GM12878 (cell line): Measurements from ENCODE around the gene PLEKHF1. TPM values are rescaled to one million over a fixed set of nuclear protein-coding genes. Genes with fewer than 3 reads are reported as not detected.

Experiments
- ATAC-seq: fragments of 200-7000 bp; cut with Tn5 transposase; 3 replicates; pipeline ENCODE4 v1.9.1; 2020; ENCODE audit warnings: mild to moderate bottlenecking, moderate library complexity
- BruUV-seq: library from RNA; stranded (reverse); fragments of 400-500 nt; replicated peaks from 2 replicates; lab custom pipeline; 2021; lab: Mats Ljungman, UMichigan
- CTCF ChIA-PET: fragments of 300-600 bp; sonication (Branson Sonifier 250); formaldehyde crosslinking; extraction: SDS; loops from one replicate; lab custom pipeline; 2021; ENCODE audit warnings: inconsistent platforms; lab: Yijun Ruan, JAX
- POLR2A ChIA-PET: fragments of 350-600 bp; formaldehyde crosslinking; extraction: SDS; loops from one replicate; lab custom pipeline; 2021; ENCODE audit warnings: inconsistent platforms; lab: Charles Lee
- RAD21 ChIA-PET: fragments of 300-600 bp; sonication (Branson Sonifier 250); formaldehyde crosslinking; loops from one replicate; lab custom pipeline; 2023; ENCODE audit warnings: antibody characterized with exemption; ENCODE audit not compliant: unreplicated experiment; lab: Charles Lee
- SMC1A ChIA-PET: fragments of 300-600 bp; sonication (Branson Sonifier 250); formaldehyde crosslinking; loops from one replicate; lab custom pipeline; 2023; ENCODE audit not compliant: unreplicated experiment, uncharacterized antibody; lab: Charles Lee
- DNase-seq: peaks from one replicate; pipeline ENCODE4 v3.0.0-alpha.2; 2011; ENCODE audit warnings: low read depth, low spot score
- FAIRE-seq: peaks from 3 replicates; lab custom pipeline; 2011; peaks lifted over from hg19 to GRCh38; lab: Jason Lieb, UNC
- H2AFZ ChIP-seq: 2 replicates; pipeline ENCODE4 v1.6.0; 2011; ENCODE audit warnings: low read depth, low read length, control low read depth; ENCODE audit not compliant: control insufficient read depth
- H3K27ac ChIP-seq: 2 replicates; pipeline ENCODE4 v1.5.1; 2011; ENCODE audit warnings: control low read depth; ENCODE audit not compliant: control insufficient read depth, insufficient read depth
- H3K27me3 ChIP-seq, 2 experiments: replicated peaks in 1 of 2; 2 replicates each; pipeline versions ENCODE4 v1.6.0 to v1.6.1; 2011; ENCODE audit warnings: low read length in 1 of 2; ENCODE audit not compliant: control insufficient read depth in 2 of 2, insufficient read depth in 2 of 2
- H3K36me3 ChIP-seq, 2 experiments: 2 replicates each; pipeline ENCODE4 v1.5.1; 2011; ENCODE audit warnings: low read length in 1 of 2; ENCODE audit not compliant: control insufficient read depth in 2 of 2, insufficient read depth in 2 of 2
- H3K4me1 ChIP-seq: 2 replicates; pipeline ENCODE4 v1.6.1; 2011; ENCODE audit warnings: mild to moderate bottlenecking, low read length, moderate library complexity, mixed read lengths; ENCODE audit not compliant: control insufficient read depth, insufficient read depth
- H3K4me2 ChIP-seq: 2 replicates; pipeline ENCODE4 v1.6.0; 2011; ENCODE audit warnings: control low read depth; ENCODE audit not compliant: control insufficient read depth, insufficient read depth
- H3K4me3 ChIP-seq: fragments of 200-600 bp; sonication (generic); 2 replicates; pipeline ENCODE4 v1.5.1; 2016
- H3K79me2 ChIP-seq: 2 replicates; pipeline ENCODE4 v1.6.0; 2011; ENCODE audit warnings: low read length; ENCODE audit not compliant: control insufficient read depth, insufficient read depth
- H3K9ac ChIP-seq: 2 replicates; pipeline ENCODE4 v1.8.0; 2011; ENCODE audit warnings: low read length, control low read depth, mixed read lengths; ENCODE audit not compliant: control insufficient read depth, insufficient read depth
- H3K9me3 ChIP-seq: replicated peaks from 3 replicates; pipeline ENCODE4 v1.5.1; 2011; ENCODE audit warnings: mild to moderate bottlenecking, low read length; ENCODE audit not compliant: control insufficient read depth, insufficient read depth
- H4K20me1 ChIP-seq: 2 replicates; pipeline ENCODE4 v1.6.0; 2011; ENCODE audit not compliant: control insufficient read depth, insufficient read depth
- CHD2 ChIP-seq: IDR thresholded peaks from 2 replicates; pipeline ENCODE4 v1.6.1; 2011; ENCODE audit warnings: low read depth, low read length, improper control_type of control experiment, borderline replicate concordance
- CTCF ChIP-seq, 3 experiments: IDR thresholded peaks in 2 of 3; conservative IDR thresholded peaks in 1 of 3; 2 replicates each; pipeline ENCODE4 v1.5.1; 2011; ENCODE audit warnings: low read depth in 3 of 3, low read length in 3 of 3, mild to moderate bottlenecking in 3 of 3, control low read depth in 2 of 3, moderate library complexity in 2 of 3, inconsistent platforms in 1 of 3, mixed read lengths in 1 of 3; ENCODE audit not compliant: control insufficient read depth in 2 of 3, insufficient read depth in 1 of 3; ENCODE audit errors: extremely low read depth in 1 of 3
- DPF2 ChIP-seq: fragments of 450-650 bp; IDR thresholded peaks from 2 replicates; pipeline ENCODE4 v1.6.1; 2017; ENCODE audit warnings: mild to moderate bottlenecking
- GATAD2B ChIP-seq: fragments of 450-650 bp; conservative IDR thresholded peaks from 2 replicates; pipeline ENCODE4 v1.6.1; 2017; ENCODE audit warnings: low read depth, mild to moderate bottlenecking, moderate library complexity
- JUND ChIP-seq: IDR thresholded peaks from 2 replicates; pipeline ENCODE4 v1.6.1; 2012; ENCODE audit warnings: low read depth, mild to moderate bottlenecking, low read length, improper control_type of control experiment, moderate library complexity
- NR2F1 ChIP-seq: fragments of 450-650 bp; conservative IDR thresholded peaks from 2 replicates; pipeline ENCODE4 v1.6.1; 2017; ENCODE audit warnings: mild to moderate bottlenecking
- POU2F2 ChIP-seq: IDR thresholded peaks from 3 replicates; pipeline ENCODE4 v1.6.1; 2011; ENCODE audit warnings: low read depth, mild to moderate bottlenecking, low read length, borderline replicate concordance
- RUNX3 ChIP-seq: IDR thresholded peaks from 2 replicates; pipeline ENCODE4 v1.6.1; 2012; ENCODE audit warnings: low read length, inconsistent platforms
- SMC3 ChIP-seq: IDR thresholded peaks from 2 replicates; pipeline ENCODE4 v1.6.1; 2011; ENCODE audit warnings: low read length, improper control_type of control experiment, borderline replicate concordance
- YY1 ChIP-seq: IDR thresholded peaks from 2 replicates; pipeline ENCODE4 v1.6.1; 2011; ENCODE audit warnings: low read depth, mild to moderate bottlenecking, low read length
- ZBTB11 ChIP-seq: fragments of 450-650 bp; formaldehyde crosslinking; IDR thresholded peaks from 2 replicates; pipeline ENCODE4 v1.5.0; 2022; ENCODE audit warnings: mild to moderate bottlenecking, missing genetic modification characterization
- WGBS: methylation state at CpG from one replicate; pipeline ENCODE4 v1.1.6; 2016; ENCODE audit warnings: low lambda C conversion rate; ENCODE audit not compliant: insufficient replicate concordance, insufficient coverage; ENCODE audit errors: missing lambda C conversion rate; 5-methylcytosine and 5-hydroxymethylcytosine counted together
- in situ Hi-C: fragments of 300-500 bp; cut with MboI; formaldehyde crosslinking; loops from 9 replicates; pipeline ENCODE4 v1.14.3; 2018; ENCODE audit warnings: mixed read lengths
- intact Hi-C: fragments of 100-400 bp; cut with micrococcal nuclease; formaldehyde crosslinking; loops from one replicate; pipeline ENCODE4 v1.14.2; 2022; ENCODE audit not compliant: unreplicated experiment
- polyA plus RNA-seq, 11 experiments: library from polyadenylated mRNA; depleted of rRNA in 4 of 11; unstranded in 6 of 11; stranded (reverse) in 5 of 11; fragments of >200 nt; fragmentation: Nextera tagmentation in 4 of 11; fragmentation: Illumina TruSeq in 1 of 11; extraction: Ambion mirVana in 4 of 11; extraction: Trizol in 1 of 11; gene quantifications; 1 replicate in 1 of 11; 2 replicates in 10 of 11; pipeline versions ENCODE4 v1.2.1 to v1.2.3, GENCODE V29; 2011 to 2016; ENCODE audit warnings: inconsistent platforms in 2 of 11, missing spikeins in 2 of 11, low read depth in 1 of 11
- total RNA-seq, 4 experiments: library from RNA; depleted of rRNA in 3 of 4; stranded (reverse); fragments of >200 nt in 3 of 4; fragmentation: Illumina TruSeq in 1 of 4; extraction: Trizol in 1 of 4; gene quantifications; 2 replicates each; pipeline versions ENCODE4 v1.2.1 to v1.2.3, GENCODE V29; 2013 to 2021

PLEKHF1 gene
- total and polyA plus RNA-seq, 10 of the 15 experiments (the other 5 are each of a cell fraction or from before 2014, with no cell fraction given), result 0.10 to 20.3 (median 15.3) TPM

- BruUV-seq, result no TSS peak
- CTCF ChIA-PET, result interaction anchor here (0.6 to 6.5 kb wide), 7 partner anchors 11 to 59 kb away, joined by 3 to 111 read pairs (median 26); partner anchors contain the start of gene C19orf12
- 67% methylated on average over 13 of the region's 13 CpGs for WGBS
- Histone ChIP-seq H3K36me3 (peaks cover 4 to 5% of the 10 kb centered on the region in 2 experiments), H3K79me2 (peaks cover 79% of the 10 kb centered on the region), H3K4me3 (peak overlapping the region; percentile 92; the same call in 1 of the 2 replicates), H3K27me3 (no peaks in the 10 kb centered on the region), H3K4me2 (peak overlapping the region; percentile 89), H3K27ac (peak overlapping the region; percentile 84), H3K4me1 (peaks cover 68% of the 10 kb centered on the region), H3K9me3 (no peaks in the 10 kb centered on the region), H4K20me1 (no peaks in the 10 kb centered on the region), H2AFZ (no peak overlapping the region), H3K9ac (peak overlapping the region; percentile 69)
- POLR2A ChIA-PET, result interaction anchor here (0.7 to 2.3 kb wide), 8 partner anchors 20 to 499 kb away, joined by 3 to 16 read pairs (median 5); partner anchors contain the start of genes C19orf12 and POP4
- no peak for ATAC-seq
- in situ Hi-C loops (loop anchor here (10.0 kb wide), 1 partner anchor 54 kb away; no protein-coding TSS in a partner anchor), intact Hi-C loops (no loop called here)
- no peak for FAIRE-seq
- SMC1A ChIA-PET, result interaction anchor here (0.7 to 4.7 kb wide), 11 partner anchors 7 to 70 kb away, joined by 3 to 42 read pairs (median 4); no protein-coding TSS in a partner anchor
- RAD21 ChIA-PET, result interaction anchor here (1.0 to 5.3 kb wide), 3 partner anchors 46 to 62 kb away, joined by 3 to 78 read pairs (median 37); partner anchors contain the start of gene C19orf12
- no peak for DNase-seq
- no peak for TF ChIP-seq CHD2
- 0 out of 2 replicates have a peak, but pooled peaks have one; percentile 18 for TF ChIP-seq RUNX3
- peak; percentile 24 to 57 (median 29); a peak in 5 of 6 replicates for TF ChIP-seq CTCF (IDR thresholded peaks at IDR 0.05 in 2 of 3, conservative IDR thresholded peaks at IDR 0.05 in 1 of 3; ENCODE audit: control insufficient read depth in 2 of 3, extremely low read depth in 1 of 3, insufficient read depth in 1 of 3, low read depth in 3 of 3, low read length in 3 of 3)
- TF ChIP-seq NR2F1, result 0 out of 2 replicates have a peak, but pooled peaks have one; percentile 14
- no peak for TF ChIP-seq YY1
- TF ChIP-seq ZBTB11 (CRISPR knock-in tag), result no peak
- TF ChIP-seq GATAD2B, result 0 out of 2 replicates have a peak, but pooled peaks have one; percentile 38
- 0 out of 3 replicates have a peak, but pooled peaks have one; percentile 13 for TF ChIP-seq POU2F2
- 0 out of 2 replicates have a peak, but pooled peaks have one; percentile 14 for TF ChIP-seq DPF2
- no peak for TF ChIP-seq JUND
- TF ChIP-seq SMC3, result peak; percentile 10; the same call in 1 of the 2 replicates
Observed at GRCh38 chr19:29668746-29669609, 3.7 kb downstream of the PLEKHF1 start.
